HepG2 (cell line): ENCODE data around the gene STK32C. TPM values are rescaled to one million over a fixed set of nuclear protein-coding genes. Genes with fewer than 3 reads are reported as not detected.

Experiments
- ATAC-seq: fragments of 200-7000 bp; cut with Tn5 transposase; 3 replicates; pipeline ENCODE4 v1.9.1; 2020; ENCODE audit warnings: mild to moderate bottlenecking, moderate library complexity
- BruUV-seq: library from RNA; stranded (reverse); fragments of 400-500 nt; replicated peaks from 2 replicates; lab custom pipeline; 2021; lab: Mats Ljungman, UMichigan
- CTCF ChIA-PET: fragments of 300-600 bp; formaldehyde crosslinking; extraction: SDS; loops from one replicate; lab custom pipeline; 2021; ENCODE audit warnings: low total read pairs, inconsistent platforms, low intra/inter-chr PET ratio; lab: Yijun Ruan, JAX
- POLR2A ChIA-PET: fragments of 350-600 bp; sonication (Branson Sonifier 250); formaldehyde crosslinking; loops from one replicate; lab custom pipeline; 2020; ENCODE audit warnings: antibody characterized with exemption, inconsistent platforms; lab: Yijun Ruan, JAX
- DNase-seq: peaks from one replicate; pipeline ENCODE4 v3.0.0-alpha.2; 2015; ENCODE audit warnings: low spot score
- FAIRE-seq: peaks from 3 replicates; lab custom pipeline; 2011; peaks lifted over from hg19 to GRCh38; lab: Jason Lieb, UNC
- H2AFZ ChIP-seq: one replicate; pipeline ENCODE4 v1.6.1; 2011; ENCODE audit warnings: low read length, inconsistent platforms
- H3K27ac ChIP-seq: fragments of 300-600 bp; 3 replicates; pipeline ENCODE4 v1.8.0; 2011; ENCODE audit warnings: mixed run types, mild to moderate bottlenecking, mixed read lengths, low read length, inconsistent platforms; ENCODE audit not compliant: insufficient read depth; ENCODE audit errors: extremely low read length
- H3K27me3 ChIP-seq, 2 experiments: fragments of 200-600 bp in 1 of 2; 2 replicates in 1 of 2; 3 replicates in 1 of 2; pipeline versions ENCODE4 v1.6.0 to v1.8.0; 2011; ENCODE audit warnings: low read length in 2 of 2, mild to moderate bottlenecking in 2 of 2, moderate library complexity in 2 of 2, inconsistent platforms in 1 of 2; ENCODE audit not compliant: insufficient read depth in 2 of 2, control insufficient read depth in 1 of 2
- H3K36me3 ChIP-seq, 2 experiments: fragments of 200-600 bp in 1 of 2; replicated peaks in 1 of 2; 2 replicates in 1 of 2; 3 replicates in 1 of 2; pipeline versions ENCODE4 v1.5.1 to v1.8.0; 2011; ENCODE audit warnings: low read length in 2 of 2, inconsistent platforms in 1 of 2; ENCODE audit not compliant: insufficient read depth in 2 of 2, control insufficient read depth in 1 of 2
- H3K4me1 ChIP-seq: 2 replicates; pipeline ENCODE4 v1.5.1; 2012; ENCODE audit warnings: low read length, inconsistent platforms; ENCODE audit not compliant: insufficient read depth
- H3K4me2 ChIP-seq: 2 replicates; pipeline ENCODE4 v1.6.0; 2011; ENCODE audit warnings: low read depth, low read length, inconsistent platforms
- H3K4me3 ChIP-seq, 3 experiments: fragments of 200-600 bp in 1 of 3; sonication (generic), shearing (Covaris generic) in 1 of 3; replicated peaks in 1 of 3; 2 replicates each; pipeline ENCODE4 v1.5.1; 2011 to 2016; ENCODE audit warnings: low read length in 3 of 3, inconsistent platforms in 2 of 3, low read depth in 2 of 3, mild to moderate bottlenecking in 2 of 3, control low read depth in 1 of 3, mixed read lengths in 1 of 3; ENCODE audit not compliant: insufficient read depth in 1 of 3
- H3K79me2 ChIP-seq: one replicate; pipeline ENCODE4 v1.6.1; 2011; ENCODE audit warnings: low read length, inconsistent platforms; ENCODE audit not compliant: insufficient read depth
- H3K9ac ChIP-seq: 2 replicates; pipeline ENCODE4 v1.6.0; 2011; ENCODE audit warnings: mild to moderate bottlenecking, low read depth, low read length, inconsistent platforms; ENCODE audit not compliant: insufficient read depth
- H3K9me3 ChIP-seq: 2 replicates; pipeline ENCODE4 v1.5.1; 2012; ENCODE audit warnings: mild to moderate bottlenecking, low read length
- H4K20me1 ChIP-seq: 2 replicates; pipeline ENCODE4 v1.6.0; 2011; ENCODE audit warnings: inconsistent platforms, mild to moderate bottlenecking, low read length, moderate library complexity; ENCODE audit not compliant: insufficient read depth
- KAT7 ChIP-seq: IDR thresholded peaks from 2 replicates; pipeline ENCODE4 v1.6.1; 2018; ENCODE audit warnings: borderline replicate concordance, missing compliant biosample characterization
- SOX13 ChIP-seq, 3 experiments: fragments of 450-650 bp in 1 of 3; sonication (generic) in 1 of 3; formaldehyde crosslinking in 1 of 3; IDR thresholded peaks in 2 of 3; conservative IDR thresholded peaks in 1 of 3; 2 replicates each; pipeline versions ENCODE4 v1.5.0 to v1.6.1; 2016 to 2020; ENCODE audit warnings: antibody characterized with exemption in 1 of 3, mild to moderate bottlenecking in 1 of 3, missing compliant biosample characterization in 1 of 3, missing genetic modification reagents in 1 of 3, moderate library complexity in 1 of 3
- ZFX ChIP-seq: sonication (generic); formaldehyde crosslinking; IDR thresholded peaks from 2 replicates; pipeline ENCODE4 v1.4.0; 2020; ENCODE audit warnings: mild to moderate bottlenecking, low read depth, missing genetic modification reagents, moderate library complexity
- ZNF354B ChIP-seq: sonication (generic); formaldehyde crosslinking; IDR thresholded peaks from 2 replicates; pipeline ENCODE4 v1.8.0; 2022; ENCODE audit warnings: mild to moderate bottlenecking, missing genetic modification reagents
- WGBS: methylation state at CpG from one replicate; pipeline ENCODE4 v1.1.6; 2017; ENCODE audit warnings: low lambda C conversion rate; 5-methylcytosine and 5-hydroxymethylcytosine counted together
- in situ Hi-C: cut with HindIII; loops from 2 replicates; pipeline ENCODE4 v1.10.0; 2017; ENCODE audit warnings: low pct_unique_long_range_greater_than_20kb; ENCODE audit not compliant: extremely low pct_ligation_motif_present
- intact Hi-C: fragments of 100-400 bp; cut with micrococcal nuclease; formaldehyde crosslinking; loops from one replicate; pipeline ENCODE4 v1.10.0; 2022; ENCODE audit not compliant: unreplicated experiment
- polyA plus RNA-seq, 8 experiments: library from polyadenylated mRNA; depleted of rRNA in 3 of 8; stranded (reverse) in 7 of 8; unstranded in 1 of 8; fragments of >200 nt; fragmentation: Illumina TruSeq in 4 of 8; extraction: Trizol in 4 of 8; gene quantifications; 2 replicates each; pipeline versions ENCODE4 v1.2.1 to v1.2.3, GENCODE V29; 2011 to 2016; ENCODE audit warnings: low read depth in 4 of 8, missing spikeins in 1 of 8, mixed read lengths in 1 of 8; ENCODE audit not compliant: insufficient read depth in 1 of 8
- total RNA-seq, 5 experiments: library from RNA; depleted of rRNA; stranded (reverse); fragments of >200 nt; fragmentation: Illumina TruSeq; extraction: Trizol; gene quantifications; 2 replicates each; pipeline ENCODE4 v1.2.3, GENCODE V29; 2016; ENCODE audit warnings: low read depth in 1 of 5
- TF ChIP-seq, protein P1 (sequence below): sonication (generic); formaldehyde crosslinking; IDR thresholded peaks from 2 replicates; pipeline ENCODE4 v1.9.0; 2021; ENCODE audit warnings: missing genetic modification reagents, borderline replicate concordance
- TF ChIP-seq, protein P2 (sequence below): sonication (generic); formaldehyde crosslinking; IDR thresholded peaks from 2 replicates; pipeline ENCODE4 v1.4.0; 2020; ENCODE audit warnings: missing genetic modification reagents
- TF ChIP-seq, protein P3 (sequence below): sonication (generic); formaldehyde crosslinking; IDR thresholded peaks from 2 replicates; pipeline ENCODE4 v1.4.0; 2020; ENCODE audit warnings: mild to moderate bottlenecking, low read depth, missing genetic modification reagents

STK32C gene
- total and polyA plus RNA-seq, 2 of the 13 experiments (the other 11 are each of a cell fraction or from before 2014, with no cell fraction given), result 10.9 to 19.4 TPM

DNA sequence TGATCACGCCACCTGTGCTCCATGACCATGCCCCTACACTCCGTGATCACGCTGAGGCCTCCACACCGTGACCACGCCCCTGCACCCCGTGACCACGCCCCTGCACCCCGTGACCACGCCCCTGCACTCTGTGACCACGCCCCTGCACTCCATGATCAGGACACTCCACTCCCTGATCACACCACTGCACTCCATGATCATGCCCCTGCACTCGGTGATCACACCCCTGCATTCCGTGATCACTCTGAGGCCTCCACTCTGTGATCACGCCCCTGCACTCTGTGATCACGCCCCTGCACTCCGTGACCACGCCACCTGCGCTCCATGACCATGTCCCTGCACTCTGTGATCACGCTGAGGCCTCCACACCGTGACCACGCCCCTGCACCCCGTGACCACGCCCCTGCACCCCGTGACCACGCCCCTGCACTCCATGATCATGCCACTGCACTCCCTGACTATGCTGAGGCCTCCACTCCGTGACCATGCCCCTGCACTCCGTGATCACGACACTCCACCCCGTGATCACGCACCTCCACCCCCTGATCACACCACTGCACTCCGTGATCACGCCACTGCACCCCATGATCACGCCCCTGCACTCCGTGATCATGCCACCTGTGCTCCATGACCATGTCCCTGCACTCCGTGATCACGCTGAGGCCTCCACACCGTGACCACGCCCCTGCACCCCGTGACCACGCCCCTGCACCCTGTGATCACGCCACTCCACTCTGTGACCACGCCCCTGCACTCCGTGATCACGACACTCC is 27.7 kb downstream of the STK32C start:
- Histone ChIP-seq H4K20me1 (no peaks in the 10 kb centered on the region), H3K4me3 (no peak overlapping the region), H3K79me2 (no peaks in the 10 kb centered on the region), H3K9me3 (no peaks in the 10 kb centered on the region), H3K27ac (no peak overlapping the region), H3K9ac (no peak overlapping the region), H2AFZ (no peak overlapping the region), H3K4me2 (no peak overlapping the region), H3K36me3 (no peaks in the 10 kb centered on the region), H3K4me1 (peaks cover 29% of the 10 kb centered on the region), H3K27me3 (no peaks in the 10 kb centered on the region; a peak in 2 of 5 replicates)
- CTCF ChIA-PET, result no interaction called here
- FAIRE-seq (no peak), ATAC-seq (no peak), DNase-seq (no peak)
- no TSS peak for BruUV-seq
- in situ Hi-C loops, result no loop called here
- WGBS, result 61% methylated on average over 43 of the region's 43 CpGs
- intact Hi-C loops, result no loop called here
- POLR2A ChIA-PET, result no interaction called here
- TF ChIP-seq KAT7 (CRISPR knock-in tag) (no peak), ZNF354B (CRISPR knock-in tag) (no peak), ZFX (CRISPR knock-in tag) (no peak), SOX13 (IDR thresholded peaks at IDR 0.05) (no peak), SOX13 (CRISPR knock-in tag; conservative IDR thresholded peaks at IDR 0.05 in 1 of 2, IDR thresholded peaks at IDR 0.05 in 1 of 2) (no peak)
- TF ChIP-seq, protein P1, sequence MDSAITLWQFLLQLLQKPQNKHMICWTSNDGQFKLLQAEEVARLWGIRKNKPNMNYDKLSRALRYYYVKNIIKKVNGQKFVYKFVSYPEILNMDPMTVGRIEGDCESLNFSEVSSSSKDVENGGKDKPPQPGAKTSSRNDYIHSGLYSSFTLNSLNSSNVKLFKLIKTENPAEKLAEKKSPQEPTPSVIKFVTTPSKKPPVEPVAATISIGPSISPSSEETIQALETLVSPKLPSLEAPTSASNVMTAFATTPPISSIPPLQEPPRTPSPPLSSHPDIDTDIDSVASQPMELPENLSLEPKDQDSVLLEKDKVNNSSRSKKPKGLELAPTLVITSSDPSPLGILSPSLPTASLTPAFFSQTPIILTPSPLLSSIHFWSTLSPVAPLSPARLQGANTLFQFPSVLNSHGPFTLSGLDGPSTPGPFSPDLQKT (CRISPR knock-in tag), result no peak
- TF ChIP-seq, protein P2, sequence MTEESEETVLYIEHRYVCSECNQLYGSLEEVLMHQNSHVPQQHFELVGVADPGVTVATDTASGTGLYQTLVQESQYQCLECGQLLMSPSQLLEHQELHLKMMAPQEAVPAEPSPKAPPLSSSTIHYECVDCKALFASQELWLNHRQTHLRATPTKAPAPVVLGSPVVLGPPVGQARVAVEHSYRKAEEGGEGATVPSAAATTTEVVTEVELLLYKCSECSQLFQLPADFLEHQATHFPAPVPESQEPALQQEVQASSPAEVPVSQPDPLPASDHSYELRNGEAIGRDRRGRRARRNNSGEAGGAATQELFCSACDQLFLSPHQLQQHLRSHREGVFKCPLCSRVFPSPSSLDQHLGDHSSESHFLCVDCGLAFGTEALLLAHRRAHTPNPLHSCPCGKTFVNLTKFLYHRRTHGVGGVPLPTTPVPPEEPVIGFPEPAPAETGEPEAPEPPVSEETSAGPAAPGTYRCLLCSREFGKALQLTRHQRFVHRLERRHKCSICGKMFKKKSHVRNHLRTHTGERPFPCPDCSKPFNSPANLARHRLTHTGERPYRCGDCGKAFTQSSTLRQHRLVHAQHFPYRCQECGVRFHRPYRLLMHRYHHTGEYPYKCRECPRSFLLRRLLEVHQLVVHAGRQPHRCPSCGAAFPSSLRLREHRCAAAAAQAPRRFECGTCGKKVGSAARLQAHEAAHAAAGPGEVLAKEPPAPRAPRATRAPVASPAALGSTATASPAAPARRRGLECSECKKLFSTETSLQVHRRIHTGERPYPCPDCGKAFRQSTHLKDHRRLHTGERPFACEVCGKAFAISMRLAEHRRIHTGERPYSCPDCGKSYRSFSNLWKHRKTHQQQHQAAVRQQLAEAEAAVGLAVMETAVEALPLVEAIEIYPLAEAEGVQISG, result no peak
- TF ChIP-seq, protein P3, sequence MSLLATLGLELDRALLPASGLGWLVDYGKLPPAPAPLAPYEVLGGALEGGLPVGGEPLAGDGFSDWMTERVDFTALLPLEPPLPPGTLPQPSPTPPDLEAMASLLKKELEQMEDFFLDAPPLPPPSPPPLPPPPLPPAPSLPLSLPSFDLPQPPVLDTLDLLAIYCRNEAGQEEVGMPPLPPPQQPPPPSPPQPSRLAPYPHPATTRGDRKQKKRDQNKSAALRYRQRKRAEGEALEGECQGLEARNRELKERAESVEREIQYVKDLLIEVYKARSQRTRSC (CRISPR knock-in tag), result no peak
